Smooth muscle cell (in vitro differentiated cells): ENCODE measurements around the gene OR2B3. TPM values are rescaled to one million over a fixed set of nuclear protein-coding genes. Genes with fewer than 3 reads are reported as not detected.
"Not testable (repeated sequence)": the region's sequence is repeated elsewhere in the genome, so short reads cannot be mapped to it uniquely, and the experiment has no call there.

Experiments used
- DNase-seq: peaks from one replicate; lab custom pipeline; 2025; ENCODE audit not compliant: unreplicated experiment; lab: John Stamatoyannopoulos, UW
- H2AFZ ChIP-seq: fragments of 200-600 bp; sonication (generic); 2 replicates; pipeline ENCODE4 v1.6.0; 2016; ENCODE audit warnings: antibody characterized with exemption, low read depth, mild to moderate bottlenecking
- H3F3A ChIP-seq: fragments of 200-600 bp; sonication (generic); 2 replicates; pipeline ENCODE4 v1.6.0; 2017; ENCODE audit warnings: antibody characterized with exemption, low read depth
- H3K27ac ChIP-seq: fragments of 200-600 bp; sonication (generic); 2 replicates; pipeline ENCODE4 v1.5.1; 2016; ENCODE audit warnings: low read depth, mild to moderate bottlenecking
- H3K27me3 ChIP-seq: fragments of 200-600 bp; sonication (generic); 2 replicates; pipeline ENCODE4 v1.6.1; 2016; ENCODE audit warnings: low read depth, mild to moderate bottlenecking
- H3K36me3 ChIP-seq: fragments of 200-600 bp; sonication (generic); 2 replicates; pipeline ENCODE4 v1.5.1; 2016; ENCODE audit warnings: low read depth
- H3K4me1 ChIP-seq: fragments of 200-600 bp; sonication (generic); 2 replicates; pipeline ENCODE4 v1.5.1; 2016; ENCODE audit warnings: low read depth
- H3K4me2 ChIP-seq: fragments of 200-600 bp; sonication (generic); 2 replicates; pipeline ENCODE4 v1.6.0; 2016; ENCODE audit warnings: mild to moderate bottlenecking
- H3K4me3 ChIP-seq: fragments of 200-600 bp; sonication (generic); 2 replicates; pipeline ENCODE4 v1.5.1; 2016; ENCODE audit warnings: mild to moderate bottlenecking
- H3K79me2 ChIP-seq: fragments of 200-600 bp; sonication (generic); 2 replicates; pipeline ENCODE4 v1.6.0; 2016; ENCODE audit warnings: low read depth, mild to moderate bottlenecking
- H3K9ac ChIP-seq: fragments of 200-600 bp; sonication (generic); 2 replicates; pipeline ENCODE4 v1.6.0; 2016; ENCODE audit warnings: low read depth
- H3K9me3 ChIP-seq: fragments of 200-600 bp; sonication (generic); replicated peaks from 2 replicates; pipeline ENCODE4 v1.5.1; 2016; ENCODE audit warnings: low read depth
- H4K20me1 ChIP-seq: fragments of 200-600 bp; sonication (generic); 2 replicates; pipeline ENCODE4 v1.6.0; 2016; ENCODE audit warnings: low read depth
- CTCF ChIP-seq: fragments of 200-600 bp; sonication (generic); IDR thresholded peaks from 2 replicates; pipeline ENCODE4 v1.5.1; 2017; ENCODE audit warnings: borderline replicate concordance, mild to moderate bottlenecking, antibody characterized with exemption; ENCODE audit not compliant: insufficient read depth, poor library complexity, severe bottlenecking
- WGBS: methylation state at CpG from one replicate; pipeline ENCODE4 v1.1.7; 2016; ENCODE audit warnings: low lambda C conversion rate; 5-methylcytosine and 5-hydroxymethylcytosine counted together
- polyA plus RNA-seq: library from polyadenylated mRNA; unstranded; fragments of >200 nt; fragmentation: Nextera tagmentation; extraction: Ambion mirVana; gene quantifications from 2 replicates; pipeline ENCODE4 v1.2.1, GENCODE V29; 2016
- total RNA-seq: library from RNA; depleted of rRNA; stranded (reverse); fragments of >200 nt; gene quantifications from 2 replicates; pipeline ENCODE4 v1.2.3, GENCODE V29; 2014

The OR2B3 gene
- total RNA-seq (not detected in 2 replicates), polyA plus RNA-seq (not detected in 2 replicates)

GRCh38 chr6:29087213-29087612 is at the start of gene OR2B3:
Gene OR2B3 (minus strand): TSS chr6:29087313. CDS start chr6:29087248, 65 bp downstream.
- H2AFZ ChIP-seq, result no peak within 1 kb of the TSS
- WGBS, result 79% methylated on average over 1 of the region's 1 CpG
- no peak within 1 kb of the TSS for H3K4me2 ChIP-seq
- H4K20me1 ChIP-seq, result no peaks in the 10 kb centered on the region
- H3K9me3 ChIP-seq, result no peaks in the 10 kb centered on the region
- H3F3A ChIP-seq, result no peaks in the 10 kb centered on the region
- no peak within 1 kb of the TSS for H3K4me3 ChIP-seq
- H3K9ac ChIP-seq, result no peak within 1 kb of the TSS
- H3K27ac ChIP-seq, result no peak within 1 kb of the TSS
- no peak for DNase-seq
- H3K79me2 ChIP-seq, result no peaks in the 10 kb centered on the region
- no peaks in the 10 kb centered on the region for H3K36me3 ChIP-seq
- TF ChIP-seq CTCF, result no peak
- H3K27me3 ChIP-seq, result no peaks in the 10 kb centered on the region
- no peaks in the 10 kb centered on the region for H3K4me1 ChIP-seq

- peaks cover 4% of the 10 kb centered on the region for H3K27me3 ChIP-seq
- H3K9ac ChIP-seq, result no peak overlapping the region
- no peaks in the 10 kb centered on the region for H3K36me3 ChIP-seq
- DNase-seq, result no peak
- no peak overlapping the region for H3K4me3 ChIP-seq
- H3K79me2 ChIP-seq, result no peaks in the 10 kb centered on the region
- no peaks in the 10 kb centered on the region for H4K20me1 ChIP-seq
- H3K4me2 ChIP-seq, result no peak overlapping the region
- no peak for TF ChIP-seq CTCF
- 90% methylated on average over 2 of the region's 2 CpGs for WGBS
- H3F3A ChIP-seq, result no peaks in the 10 kb centered on the region
- H2AFZ ChIP-seq, result no peak overlapping the region
- no peaks in the 10 kb centered on the region for H3K4me1 ChIP-seq
- no peak overlapping the region for H3K27ac ChIP-seq
- H3K9me3 ChIP-seq, result no peaks in the 10 kb centered on the region
Measured at GRCh38 chr6:29131691-29132090, 44.6 kb upstream of the OR2B3 start.

- Histone ChIP-seq H3K9ac (no peak overlapping the region), H3K9me3 (no peaks in the 10 kb centered on the region), H4K20me1 (no peaks in the 10 kb centered on the region), H3K27me3 (peaks cover 4% of the 10 kb centered on the region), H3F3A (no peaks in the 10 kb centered on the region), H3K27ac (no peak overlapping the region), H2AFZ (no peak overlapping the region), H3K79me2 (no peaks in the 10 kb centered on the region), H3K4me2 (no peak overlapping the region), H3K4me1 (no peaks in the 10 kb centered on the region), H3K4me3 (no peak overlapping the region), H3K36me3 (no peaks in the 10 kb centered on the region)
- TF ChIP-seq CTCF, result no peak
- no peak for DNase-seq
- 89% methylated on average over 4 of the region's 4 CpGs for WGBS
Measured at GRCh38 chr6:29130644-29131043, 43.5 kb upstream of the OR2B3 start.

GRCh38 chr6:29129326-29130012 is 42.4 kb upstream of the OR2B3 start:
- TF ChIP-seq CTCF, result no peak
- no peaks in the 10 kb centered on the region for H3K9me3 ChIP-seq
- no peaks in the 10 kb centered on the region for H3K4me1 ChIP-seq
- no peaks in the 10 kb centered on the region for H3F3A ChIP-seq
- H3K4me3 ChIP-seq, result no peak overlapping the region
- no peak overlapping the region for H2AFZ ChIP-seq
- WGBS, result 81% methylated on average over 15 of the region's 15 CpGs
- H4K20me1 ChIP-seq, result no peaks in the 10 kb centered on the region
- H3K9ac ChIP-seq, result no peak overlapping the region
- no peak for DNase-seq
- H3K79me2 ChIP-seq, result no peaks in the 10 kb centered on the region
- H3K36me3 ChIP-seq, result no peaks in the 10 kb centered on the region
- H3K27me3 ChIP-seq, result peaks cover 4% of the 10 kb centered on the region
- H3K27ac ChIP-seq, result no peak overlapping the region
- no peak overlapping the region for H3K4me2 ChIP-seq

GRCh38 chr6:29114964-29115363 is 27.9 kb upstream of the OR2B3 start:
- not testable (repeated sequence) for H3K27me3 ChIP-seq, H3K79me2 ChIP-seq, DNase-seq, H3F3A ChIP-seq, H3K9ac ChIP-seq, H4K20me1 ChIP-seq, H3K4me2 ChIP-seq, H3K4me1 ChIP-seq, H2AFZ ChIP-seq, H3K4me3 ChIP-seq, H3K36me3 ChIP-seq, H3K27ac ChIP-seq, H3K9me3 ChIP-seq
- 91% methylated on average over 3 of the region's 3 CpGs for WGBS
